ENCODE measurements around the gene CCDC117. TPM values are rescaled to one million over a fixed set of nuclear protein-coding genes. Genes with fewer than 3 reads are reported as not detected.

The CCDC117 gene
- total RNA-seq, 2 donors from 2014 or later = 40.9 TPM

DNA sequence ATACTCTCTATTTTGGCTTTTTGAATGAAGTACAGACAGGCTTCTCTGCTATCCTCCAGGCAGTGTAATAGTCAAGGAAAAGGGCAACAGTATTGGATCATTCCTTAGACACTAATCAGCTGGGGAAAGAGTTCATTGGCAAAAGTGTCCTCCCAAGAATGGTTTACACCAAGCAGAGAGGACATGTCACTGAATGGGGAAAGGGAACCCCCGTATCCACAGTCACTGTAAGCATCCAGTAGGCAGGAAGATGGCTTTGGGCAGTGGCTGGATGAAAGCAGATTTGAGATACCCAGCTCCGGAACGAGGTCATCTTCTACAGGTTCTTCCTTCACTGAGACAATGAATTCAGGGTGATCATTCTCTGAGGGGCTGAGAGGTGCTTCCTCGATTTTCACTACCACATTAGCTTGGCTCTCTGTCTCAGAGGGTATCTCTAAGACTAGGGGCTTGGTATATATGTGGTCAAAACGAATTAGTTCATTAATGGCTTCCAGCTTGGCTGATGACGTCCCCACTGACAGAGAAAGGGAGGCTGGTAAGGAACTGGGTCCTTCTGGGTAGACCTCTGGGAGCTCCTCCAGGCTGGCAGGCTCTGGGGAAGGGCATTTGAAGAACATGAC, 22.7 kb downstream of the CCDC117 start:
- H3K9ac ChIP-seq (ENCODE audit: extremely low read depth, low read length, poor library complexity, severe bottlenecking) = no peak overlapping the region
- 93 to 94% methylated on average over 4 to 6 of the region's 6 CpGs for WGBS, 2 experiments (ENCODE audit: insufficient coverage in 1 of 2, insufficient read length in 1 of 2)
- no peak overlapping the region for H3K4me3 ChIP-seq (ENCODE audit: low read length)
- no peaks in the 10 kb centered on the region for H3K4me1 ChIP-seq (ENCODE audit: control insufficient read depth, insufficient read depth, low read length)
- H3K27ac ChIP-seq (ENCODE audit: low read depth, low read length) = no peak overlapping the region
- H3K9me3 Mint-ChIP-seq = no peaks in the 10 kb centered on the region
- no peaks in the 10 kb centered on the region for H3K27me3 ChIP-seq (ENCODE audit: control insufficient read depth, insufficient read depth, low read length, poor library complexity, severe bottlenecking)
- H3K27me3 Mint-ChIP-seq (ENCODE audit: insufficient read depth) = no peaks in the 10 kb centered on the region
- H3K4me3 Mint-ChIP-seq = no peak overlapping the region
- no peak for DNase-seq
- H3K36me3 ChIP-seq (ENCODE audit: control insufficient read depth, insufficient read depth, low read length) = peaks cover 47% of the 10 kb centered on the region
- peaks cover 56% of the 10 kb centered on the region for H3K36me3 Mint-ChIP-seq (ENCODE audit: low read depth)
- no peak for TF ChIP-seq CTCF (conservative IDR thresholded peaks at IDR 0.05)
- H3K4me1 Mint-ChIP-seq = peaks cover 8% of the 10 kb centered on the region
- H3K27ac Mint-ChIP-seq = no peak overlapping the region
- H3K9me3 ChIP-seq (ENCODE audit: control insufficient read depth, low read length) = no peaks in the 10 kb centered on the region

DNA sequence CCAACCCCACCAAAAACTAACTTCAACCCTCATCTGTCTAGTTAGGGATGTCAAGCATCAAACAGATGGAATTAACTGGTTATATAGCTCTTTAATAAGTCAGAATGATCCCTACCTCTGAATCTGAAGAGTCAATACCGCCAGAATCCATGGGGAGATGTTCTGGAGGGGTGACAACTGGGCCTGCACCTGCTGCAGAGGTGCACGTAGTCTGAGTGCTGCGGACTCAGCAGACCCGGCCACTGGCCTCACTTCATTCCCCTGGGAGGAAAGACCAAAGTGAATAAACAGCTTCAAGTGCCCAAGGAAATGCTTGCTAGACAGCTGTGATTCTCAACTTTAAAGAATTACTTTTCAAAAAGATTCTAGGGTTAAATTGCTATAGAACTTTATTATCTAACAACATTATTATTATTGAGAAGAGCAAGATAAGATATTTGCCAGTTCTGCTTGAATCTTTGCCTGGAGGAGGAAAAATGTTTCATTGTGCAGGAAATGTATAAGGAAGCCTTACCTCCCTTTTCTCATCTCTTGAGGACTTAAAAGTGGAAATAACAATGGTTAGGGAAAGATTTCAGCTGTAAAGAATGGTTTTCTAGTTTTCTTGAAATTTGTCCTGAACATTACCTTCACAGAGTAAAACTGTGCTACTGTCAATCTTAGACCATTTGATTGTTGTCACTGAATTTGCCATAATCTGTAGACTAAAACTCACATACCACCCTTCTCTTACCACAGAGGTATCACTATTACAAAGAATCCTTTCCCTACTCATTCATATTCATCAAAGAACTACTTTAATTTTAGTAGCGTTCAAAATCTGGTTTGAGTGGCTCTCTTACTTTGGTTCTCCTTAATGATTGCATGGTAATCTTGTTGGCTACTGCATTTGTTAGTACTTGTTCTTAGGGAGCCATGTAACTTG, 23.7 kb downstream of the CCDC117 start:
- Histone ChIP-seq H3K9ac (ENCODE audit: extremely low read depth, low read length, poor library complexity, severe bottlenecking) (no peak overlapping the region), H3K27me3 (ENCODE audit: control insufficient read depth, insufficient read depth, low read length, poor library complexity, severe bottlenecking) (no peaks in the 10 kb centered on the region), H3K27ac (ENCODE audit: low read depth, low read length) (no peak overlapping the region), H3K9me3 (ENCODE audit: control insufficient read depth, low read length) (no peaks in the 10 kb centered on the region), H3K36me3 (ENCODE audit: control insufficient read depth, insufficient read depth, low read length) (peaks cover 46% of the 10 kb centered on the region), H3K4me1 (ENCODE audit: control insufficient read depth, insufficient read depth, low read length) (no peaks in the 10 kb centered on the region), H3K4me3 (ENCODE audit: low read length) (peak overlapping the region; percentile 16)
- Mint-ChIP-seq H3K27me3 (ENCODE audit: insufficient read depth) (no peaks in the 10 kb centered on the region), H3K4me3 (no peak overlapping the region), H3K4me1 (peaks cover 8% of the 10 kb centered on the region), H3K27ac (no peak overlapping the region), H3K9me3 (no peaks in the 10 kb centered on the region), H3K36me3 (ENCODE audit: low read depth) (peaks cover 56% of the 10 kb centered on the region)
- 92 to 94% methylated on average over 4 to 5 of the region's 5 CpGs for WGBS, 2 experiments (ENCODE audit: insufficient coverage in 1 of 2, insufficient read length in 1 of 2)
- TF ChIP-seq CTCF (conservative IDR thresholded peaks at IDR 0.05) = no peak
- DNase-seq = no peak

DNA sequence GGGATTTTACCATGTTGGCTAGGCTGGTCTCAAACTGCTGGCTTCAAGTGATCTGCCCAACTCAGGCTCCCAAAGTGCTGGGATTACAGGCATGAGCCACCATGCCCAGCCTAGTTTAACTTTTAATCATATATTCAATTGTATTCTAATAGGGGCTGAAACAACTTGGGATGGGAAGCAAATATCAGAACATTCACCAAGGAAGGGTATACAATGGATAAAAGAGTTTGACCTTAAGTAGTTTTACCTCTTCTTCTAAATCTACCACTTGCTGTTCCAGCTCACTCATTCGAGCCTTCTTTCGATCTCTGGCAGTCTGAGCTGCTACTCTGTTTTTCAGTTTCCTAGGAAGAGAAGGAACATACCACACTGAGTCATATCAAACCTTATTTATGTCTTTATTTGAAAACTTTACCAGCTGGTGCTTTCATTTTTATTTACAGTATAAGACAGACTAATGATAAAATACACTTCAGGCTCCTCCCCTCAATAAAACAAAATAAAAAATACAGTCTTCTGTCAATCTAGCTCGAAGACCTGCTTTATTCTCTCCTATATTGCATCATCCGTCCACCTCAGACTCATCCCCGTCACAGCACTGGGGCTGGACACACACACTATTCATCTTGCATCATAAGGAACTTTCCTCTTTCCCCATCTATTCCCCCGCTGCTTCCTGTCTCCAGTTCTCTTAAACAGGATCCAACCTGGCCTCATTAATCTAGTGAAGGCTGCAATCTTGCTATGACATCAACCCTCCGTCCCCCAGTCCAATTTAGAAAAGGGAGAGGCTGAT, 26.5 kb downstream of the CCDC117 start:
- peak overlapping the region; percentile 77 for H3K4me3 Mint-ChIP-seq
- H3K36me3 ChIP-seq (ENCODE audit: control insufficient read depth, insufficient read depth, low read length) = peaks cover 43% of the 10 kb centered on the region

More for the DNA sequence above, 26.5 kb downstream of the CCDC117 start:
- Histone ChIP-seq H3K27me3 (ENCODE audit: control insufficient read depth, insufficient read depth, low read length, poor library complexity, severe bottlenecking) (no peaks in the 10 kb centered on the region), H3K4me3 (ENCODE audit: low read length) (peak overlapping the region; percentile 100), H3K9ac (ENCODE audit: extremely low read depth, low read length, poor library complexity, severe bottlenecking) (peak overlapping the region; percentile 100), H3K27ac (ENCODE audit: low read depth, low read length) (peak overlapping the region; percentile 96), H3K4me1 (ENCODE audit: control insufficient read depth, insufficient read depth, low read length) (no peaks in the 10 kb centered on the region), H3K9me3 (ENCODE audit: control insufficient read depth, low read length) (no peaks in the 10 kb centered on the region)
- Mint-ChIP-seq H3K27ac (peak overlapping the region; percentile 94), H3K4me1 (peaks cover 18% of the 10 kb centered on the region), H3K9me3 (no peaks in the 10 kb centered on the region), H3K36me3 (ENCODE audit: low read depth) (peaks cover 48% of the 10 kb centered on the region), H3K27me3 (ENCODE audit: insufficient read depth) (no peaks in the 10 kb centered on the region)
- DNase-seq = no peak
- no peak for TF ChIP-seq CTCF (conservative IDR thresholded peaks at IDR 0.05)
- WGBS, 2 experiments (ENCODE audit: insufficient coverage in 1 of 2, insufficient read length in 1 of 2) = 25 to 31% methylated on average over 7 of the region's 7 CpGs

Measured in endodermal cell (in vitro differentiated cells).